ENCODE results near the gene NDUFS1.
"Not testable (repeated sequence)": the region's sequence is repeated elsewhere in the genome, so short reads cannot be mapped to it uniquely, and the experiment has no call there.

Gene NDUFS1

DNA sequence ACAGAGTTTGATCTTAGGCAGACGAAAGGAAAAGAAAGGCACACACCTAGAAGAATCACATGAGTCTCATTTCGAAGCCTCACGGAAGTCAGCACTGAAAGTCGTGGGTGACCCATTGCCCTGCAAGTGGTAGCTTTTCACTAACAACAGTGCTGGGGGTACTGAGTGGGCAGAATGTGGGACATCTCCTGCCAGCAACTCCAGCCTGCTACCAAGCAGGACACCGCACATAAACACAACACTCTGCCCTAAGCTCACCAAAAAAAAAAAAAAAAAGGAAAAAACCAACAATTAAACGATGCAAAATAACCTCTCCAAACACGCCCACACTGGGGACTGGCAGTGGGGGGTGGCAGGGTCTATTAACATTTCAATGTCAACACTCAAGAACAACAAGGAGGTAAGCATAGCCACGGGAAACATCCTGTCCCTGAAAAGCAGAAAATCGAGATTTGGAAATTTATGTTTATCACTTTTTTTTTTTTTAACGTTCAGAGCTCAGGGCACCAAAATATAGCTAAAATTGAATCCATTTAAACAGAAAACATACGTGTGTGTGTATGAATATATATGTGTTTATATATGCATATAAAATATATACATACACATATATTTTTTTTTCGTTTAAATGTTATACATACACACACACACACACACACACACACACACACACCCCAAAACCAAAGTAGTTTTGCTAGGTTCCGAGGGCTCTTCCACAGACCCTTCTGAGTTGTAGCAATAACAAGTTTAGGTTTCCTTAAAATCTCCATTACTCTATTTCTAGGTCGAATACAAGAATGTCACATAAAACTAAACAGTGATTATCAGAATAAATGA, 75.4 kb downstream of the NDUFS1 start:
- DNase-seq, result no peak
- Histone ChIP-seq H3K9me3 (ENCODE audit: severe bottlenecking) (no peaks in the 10 kb centered on the region), H3K27me3 (ENCODE audit: insufficient read depth, low read depth, severe bottlenecking) (no peaks in the 10 kb centered on the region), H3K27ac (no peak overlapping the region; the same call in 1 of the 2 replicates), H3K36me3 (no peaks in the 10 kb centered on the region; the same call in 1 of the 2 replicates), H3K4me3 (ENCODE audit: low read depth, low read length) (peak overlapping the region; percentile 95)
- TF ChIP-seq, protein P1, sequence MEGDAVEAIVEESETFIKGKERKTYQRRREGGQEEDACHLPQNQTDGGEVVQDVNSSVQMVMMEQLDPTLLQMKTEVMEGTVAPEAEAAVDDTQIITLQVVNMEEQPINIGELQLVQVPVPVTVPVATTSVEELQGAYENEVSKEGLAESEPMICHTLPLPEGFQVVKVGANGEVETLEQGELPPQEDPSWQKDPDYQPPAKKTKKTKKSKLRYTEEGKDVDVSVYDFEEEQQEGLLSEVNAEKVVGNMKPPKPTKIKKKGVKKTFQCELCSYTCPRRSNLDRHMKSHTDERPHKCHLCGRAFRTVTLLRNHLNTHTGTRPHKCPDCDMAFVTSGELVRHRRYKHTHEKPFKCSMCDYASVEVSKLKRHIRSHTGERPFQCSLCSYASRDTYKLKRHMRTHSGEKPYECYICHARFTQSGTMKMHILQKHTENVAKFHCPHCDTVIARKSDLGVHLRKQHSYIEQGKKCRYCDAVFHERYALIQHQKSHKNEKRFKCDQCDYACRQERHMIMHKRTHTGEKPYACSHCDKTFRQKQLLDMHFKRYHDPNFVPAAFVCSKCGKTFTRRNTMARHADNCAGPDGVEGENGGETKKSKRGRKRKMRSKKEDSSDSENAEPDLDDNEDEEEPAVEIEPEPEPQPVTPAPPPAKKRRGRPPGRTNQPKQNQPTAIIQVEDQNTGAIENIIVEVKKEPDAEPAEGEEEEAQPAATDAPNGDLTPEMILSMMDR (IDR thresholded peaks at IDR 0.05; ENCODE audit: low read depth, low read length), result no peak

DNA sequence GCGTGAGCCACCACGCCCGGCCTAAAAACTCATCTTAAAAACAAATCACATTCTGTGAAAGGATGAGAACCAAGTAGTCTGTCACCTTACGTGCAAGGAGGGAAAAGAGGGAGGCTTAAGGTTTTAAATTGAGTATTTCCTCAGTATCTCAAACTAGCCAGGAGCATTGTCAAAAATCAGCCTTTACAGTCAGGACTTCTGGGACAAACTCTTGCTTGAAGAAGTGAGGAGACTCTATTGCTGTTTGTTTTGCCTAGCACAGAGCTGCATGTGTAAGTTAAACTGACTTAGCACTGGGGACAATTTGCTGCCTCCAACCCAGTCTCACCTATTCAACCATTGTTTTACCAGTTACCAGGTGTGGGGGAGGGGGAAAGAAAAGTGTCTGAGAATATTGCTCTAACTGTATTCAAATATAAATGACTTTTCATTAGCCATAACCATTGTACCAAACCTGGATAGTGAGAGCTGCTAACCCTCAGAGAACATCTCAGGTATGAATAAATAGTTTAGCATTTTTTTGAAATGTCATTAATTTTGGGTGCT, 76.9 kb downstream of the NDUFS1 start:
- Histone ChIP-seq H3K27me3 (ENCODE audit: insufficient read depth, low read depth, severe bottlenecking) (no peaks in the 10 kb centered on the region), H3K36me3 (no peaks in the 10 kb centered on the region; the same call in 1 of the 2 replicates), H3K27ac (no peak overlapping the region), H3K9me3 (ENCODE audit: severe bottlenecking) (no peaks in the 10 kb centered on the region), H3K4me3 (ENCODE audit: low read depth, low read length) (no peak overlapping the region)
- TF ChIP-seq, protein P1 (IDR thresholded peaks at IDR 0.05; ENCODE audit: low read depth, low read length), result no peak
- no peak for DNase-seq

DNA sequence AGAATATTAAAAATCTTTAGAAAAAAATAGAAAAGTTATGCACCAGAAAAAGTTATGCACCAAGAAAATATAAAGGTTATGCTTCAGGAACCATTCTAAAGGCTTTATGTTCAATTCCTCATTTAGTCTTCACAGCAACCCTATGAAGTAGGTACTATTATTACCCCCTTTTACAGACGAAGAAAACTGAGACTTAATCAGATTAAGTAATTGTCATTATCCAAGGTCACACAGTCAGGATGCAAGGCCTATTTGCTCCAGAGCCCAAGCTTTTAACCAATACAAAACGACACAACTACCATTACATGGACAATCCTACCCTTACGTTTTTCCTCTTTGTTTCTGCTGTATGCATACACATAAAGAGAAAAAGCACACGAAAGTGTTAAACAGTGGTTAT, 78.3 kb downstream of the NDUFS1 start:
- TF ChIP-seq, protein P1 (IDR thresholded peaks at IDR 0.05; ENCODE audit: low read depth, low read length), result no peak
- Histone ChIP-seq H3K27ac (no peak overlapping the region), H3K36me3 (no peaks in the 10 kb centered on the region; the same call in 1 of the 2 replicates), H3K4me3 (ENCODE audit: low read depth, low read length) (no peak overlapping the region), H3K9me3 (ENCODE audit: severe bottlenecking) (no peaks in the 10 kb centered on the region), H3K27me3 (ENCODE audit: insufficient read depth, low read depth, severe bottlenecking) (no peaks in the 10 kb centered on the region)
- no peak for DNase-seq

DNA sequence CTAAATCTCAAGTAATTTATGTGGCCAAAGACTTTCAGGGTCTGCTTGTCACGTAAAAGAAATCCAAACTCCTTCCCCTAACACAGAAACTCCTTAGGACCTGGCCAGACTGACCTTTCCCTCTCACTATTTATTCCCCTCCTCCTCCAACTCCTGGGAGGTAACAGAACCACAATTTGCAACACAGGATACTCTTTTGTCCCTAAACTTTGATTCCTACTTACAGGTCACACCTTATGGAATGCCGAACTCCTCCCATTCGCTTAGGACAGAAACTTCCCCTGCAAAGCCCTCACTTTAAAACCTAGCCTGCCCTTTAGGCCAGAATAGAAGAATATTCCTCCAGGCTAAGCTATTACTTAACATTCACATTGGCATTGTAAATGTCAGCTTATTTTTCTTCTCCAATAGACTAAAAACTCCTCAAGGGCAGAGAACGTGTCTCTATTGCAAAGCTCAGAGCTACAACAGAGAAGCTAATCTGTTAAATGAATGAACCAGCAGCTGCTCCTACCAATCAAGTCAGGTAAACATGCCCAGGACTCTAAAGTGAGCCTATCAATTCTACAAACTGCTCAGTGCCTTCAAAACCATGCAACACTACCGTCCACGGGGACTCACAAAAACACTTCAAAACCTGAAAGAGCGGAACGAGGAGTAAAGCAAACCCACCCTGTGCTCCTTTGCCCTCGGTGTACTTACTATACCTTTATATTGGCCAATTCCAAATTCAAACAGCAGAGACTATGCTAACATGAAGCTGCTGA, 79.4 kb downstream of the NDUFS1 start:
- H3K27ac ChIP-seq, result no peak overlapping the region
- no peak overlapping the region for H3K4me3 ChIP-seq (ENCODE audit: low read depth, low read length)

DNA sequence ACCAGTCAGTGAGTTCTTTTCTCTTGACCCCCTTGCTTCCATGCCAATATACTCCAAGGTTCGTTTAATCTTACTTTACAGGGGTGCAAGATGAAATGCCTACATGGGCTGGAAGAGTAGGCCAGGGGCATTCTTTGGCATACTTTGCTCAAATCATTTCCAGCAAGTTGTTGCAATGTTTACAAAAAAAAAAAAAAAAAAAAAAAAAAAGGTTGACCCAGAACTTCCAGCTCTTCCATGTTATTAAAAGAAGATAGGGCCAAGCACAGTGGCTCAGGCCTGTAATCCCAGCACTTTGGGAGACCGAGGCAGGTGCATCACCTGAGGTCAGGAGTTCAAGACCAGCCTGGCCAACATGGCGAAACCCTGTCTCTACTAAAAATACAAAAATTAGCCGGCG, 81.4 kb downstream of the NDUFS1 start:
- not testable (repeated sequence) for H3K9me3 ChIP-seq (ENCODE audit: severe bottlenecking); H3K27ac ChIP-seq; DNase-seq; H3K27me3 ChIP-seq (ENCODE audit: insufficient read depth, low read depth, severe bottlenecking); H3K4me3 ChIP-seq (ENCODE audit: low read depth, low read length); H3K36me3 ChIP-seq

More for the DNA sequence above, 79.4 kb downstream of the NDUFS1 start:
- Histone ChIP-seq H3K36me3 (no peaks in the 10 kb centered on the region; the same call in 1 of the 2 replicates), H3K9me3 (ENCODE audit: severe bottlenecking) (no peaks in the 10 kb centered on the region), H3K27me3 (ENCODE audit: insufficient read depth, low read depth, severe bottlenecking) (no peaks in the 10 kb centered on the region)
- DNase-seq, result no peak
- TF ChIP-seq, protein P1 (IDR thresholded peaks at IDR 0.05; ENCODE audit: low read depth, low read length), result no peak

DNA sequence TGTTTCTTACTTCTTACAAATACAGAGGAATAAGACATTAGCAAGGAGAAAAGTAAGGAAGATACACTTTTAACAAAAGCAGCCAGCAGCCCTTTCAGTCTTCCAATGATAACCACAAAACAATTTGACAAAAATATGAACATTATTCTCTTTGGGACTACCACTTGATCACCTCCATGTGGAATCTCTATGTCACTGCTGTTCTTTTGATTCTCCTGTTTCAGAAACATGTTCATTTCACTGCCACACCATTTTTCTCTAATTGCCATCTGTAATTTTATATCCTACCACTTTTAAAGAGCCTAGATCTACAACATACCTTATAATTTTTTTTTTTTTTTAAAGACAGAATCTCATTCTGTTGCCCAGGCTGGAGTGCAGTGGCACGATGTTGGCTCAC, 84.1 kb downstream of the NDUFS1 start:
- no peak overlapping the region for H3K27ac ChIP-seq
- no peaks in the 10 kb centered on the region for H3K9me3 ChIP-seq (ENCODE audit: severe bottlenecking)
- no peak for DNase-seq
- H3K27me3 ChIP-seq (ENCODE audit: insufficient read depth, low read depth, severe bottlenecking), result no peaks in the 10 kb centered on the region
- no peak overlapping the region for H3K4me3 ChIP-seq (ENCODE audit: low read depth, low read length)
- TF ChIP-seq, protein P1 (IDR thresholded peaks at IDR 0.05; ENCODE audit: low read depth, low read length), result no peak
- peaks cover 4% of the 10 kb centered on the region for H3K36me3 ChIP-seq

Data from WERI-Rb-1 (cell line).